HG02610 (cell line): ENCODE measurements around the gene LHX6.

Experiments used
- ATAC-seq: cut with Tn5 transposase; IDR thresholded peaks from one replicate; pipeline ENCODE4 v1.9.1; 2021; ENCODE audit warnings: mild to moderate bottlenecking, moderate library complexity; ENCODE audit not compliant: unreplicated experiment

Gene LHX6

GRCh38 chr9:122216798-122217418 is 11.8 kb downstream of the LHX6 start:
- no peak for ATAC-seq

- ATAC-seq = no peak
Measured at GRCh38 chr9:122216138-122216797, 12.5 kb downstream of the LHX6 start.

GRCh38 chr9:122215663-122216062 is 13.1 kb downstream of the LHX6 start:
- no peak for ATAC-seq

GRCh38 chr9:122214507-122214906 is 14.2 kb downstream of the LHX6 start:
- ATAC-seq = no peak

- ATAC-seq = no peak
Measured at GRCh38 chr9:122213589-122214413, 15.0 kb downstream of the LHX6 start.

GRCh38 chr9:122213102-122213588 is 15.6 kb downstream of the LHX6 start:
- no peak for ATAC-seq

GRCh38 chr9:122212473-122213004 is 16.2 kb downstream of the LHX6 start:
- ATAC-seq = no peak

GRCh38 chr9:122209451-122209850 is 19.3 kb downstream of the LHX6 start:
- ATAC-seq = no peak

- ATAC-seq = no peak
Measured at GRCh38 chr9:122207096-122207495, 21.7 kb downstream of the LHX6 start.

GRCh38 chr9:122206118-122207046 is 22.4 kb downstream of the LHX6 start:
- ATAC-seq = no peak

GRCh38 chr9:122205176-122205575 is 23.6 kb downstream of the LHX6 start:
- ATAC-seq = no peak

GRCh38 chr9:122204491-122204890 is 24.3 kb downstream of the LHX6 start:
- no peak for ATAC-seq

GRCh38 chr9:122204055-122204454 is 24.7 kb downstream of the LHX6 start:
- ATAC-seq = no peak

- no peak for ATAC-seq
Measured at GRCh38 chr9:122202111-122202510, 26.6 kb downstream of the LHX6 start.

GRCh38 chr9:122201641-122202040 is 27.1 kb downstream of the LHX6 start:
- ATAC-seq = no peak

GRCh38 chr9:122200960-122201595 is 27.7 kb downstream of the LHX6 start:
- ATAC-seq = no peak

- ATAC-seq = no peak
Measured at GRCh38 chr9:122197882-122198281, 30.9 kb downstream of the LHX6 start.

- no peak for ATAC-seq
Measured at GRCh38 chr9:122197426-122197825, 31.3 kb downstream of the LHX6 start.

GRCh38 chr9:122195875-122196274 is 32.9 kb downstream of the LHX6 start:
- ATAC-seq = no peak

- no peak for ATAC-seq
Measured at GRCh38 chr9:122193651-122194050, 35.1 kb downstream of the LHX6 start.
